Activated CD8-positive, alpha-beta memory T cell treated with anti-CD3 and anti-CD28 coated beads, Interleukin-2, amount 50 U/mL, for 24 hours (primary cell): Measurements from ENCODE around the gene PIGQ.
A peak's percentile ranks its signal among the peaks of the same experiment; 100 is the strongest.
"Not testable (repeated sequence)": the region's sequence is repeated elsewhere in the genome, so short reads cannot be mapped to it uniquely, and the experiment has no call there.

Experiments used
- DNase-seq: peaks from one replicate; pipeline ENCODE4 v3.0.0-alpha.2; 2020; ENCODE audit errors: extremely low read depth

PIGQ gene

DNA sequence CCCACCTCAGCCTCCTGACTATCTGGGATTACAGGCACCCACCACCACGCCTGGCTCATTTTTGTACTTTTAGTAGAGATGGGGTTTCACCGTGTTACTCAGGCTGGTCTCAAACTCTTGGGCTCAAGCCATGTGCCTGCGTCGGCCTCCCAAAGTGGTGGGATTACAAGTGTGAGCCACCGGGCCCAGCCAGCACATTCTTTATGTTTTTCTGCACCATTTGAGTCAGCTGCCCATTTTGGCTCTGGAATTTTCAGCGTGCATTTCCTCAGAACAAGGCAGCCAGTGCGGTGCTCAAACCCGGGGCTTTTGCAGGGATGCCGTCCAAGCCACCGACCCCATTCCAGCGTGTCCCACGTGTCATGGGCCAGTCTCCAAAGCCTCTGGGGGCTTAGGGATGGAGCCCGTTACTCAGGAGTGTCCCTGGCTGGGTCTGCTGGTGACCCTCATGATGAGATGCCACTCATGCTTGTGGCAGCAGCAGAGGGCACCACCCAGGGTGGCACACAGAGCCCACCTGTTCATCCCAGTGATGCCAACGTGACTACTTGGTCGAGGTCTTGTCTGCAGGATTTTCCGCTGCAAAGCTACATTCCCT lies 16.4 kb downstream of the PIGQ start:
- no peak for DNase-seq

DNA sequence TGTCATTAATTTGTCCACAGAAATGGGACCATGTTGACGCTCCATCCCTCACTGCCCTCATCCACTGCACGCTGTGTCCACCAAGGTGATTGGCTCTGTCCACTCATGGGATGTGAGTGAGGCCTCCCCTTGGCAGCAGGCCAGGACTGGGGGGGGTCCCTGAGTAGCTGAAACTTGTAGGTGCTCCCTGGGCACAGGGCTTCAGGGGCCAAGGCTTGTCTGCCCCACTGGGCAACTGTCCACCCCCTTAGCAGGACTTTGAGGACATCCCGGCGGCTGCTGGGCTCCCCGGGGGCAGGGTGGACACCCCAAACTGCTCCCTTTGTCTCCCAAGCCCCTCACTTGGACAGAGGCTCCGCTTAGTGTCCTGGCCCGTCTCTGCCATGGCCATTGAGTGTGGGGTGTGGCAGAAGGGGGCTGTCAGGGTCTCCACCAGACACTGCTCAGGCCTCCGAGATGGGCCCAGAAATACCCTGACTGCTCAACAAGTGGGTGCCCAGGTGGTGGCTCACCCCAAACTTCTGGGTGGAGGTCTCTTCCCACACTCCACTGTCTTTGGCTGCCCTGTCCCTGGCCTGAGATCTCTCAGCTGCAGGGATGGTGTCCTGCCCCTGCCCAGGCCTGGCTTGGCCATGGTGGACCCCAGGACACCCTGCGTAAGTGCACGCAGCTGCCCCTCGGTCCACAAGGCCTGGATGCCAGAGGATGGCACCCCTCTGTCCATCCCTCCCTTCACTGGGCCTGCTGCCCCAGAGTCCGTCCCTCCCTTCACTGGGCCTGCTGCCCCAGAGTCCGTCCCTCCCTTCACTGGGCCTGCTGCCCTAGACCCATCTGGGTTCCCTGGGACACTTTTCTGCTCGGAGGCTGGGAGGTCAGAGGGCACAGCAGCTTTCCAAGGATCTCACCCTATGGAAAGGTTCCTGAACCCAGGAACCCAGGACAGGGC lies 17.1 kb downstream of the PIGQ start:
- DNase-seq: no peak

DNA sequence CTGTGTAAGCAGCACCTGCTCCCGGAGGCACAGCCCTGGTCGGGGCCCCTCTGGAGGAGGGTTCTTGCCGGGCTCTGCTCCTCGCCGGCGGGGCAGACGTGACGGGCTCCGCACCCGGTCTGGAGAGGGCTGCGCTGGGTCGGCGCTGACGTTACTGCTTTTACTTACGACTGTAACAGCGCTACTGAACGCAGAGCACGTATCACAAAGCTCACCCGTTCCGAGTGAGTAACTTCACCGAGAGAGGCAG lies 18.8 kb downstream of the PIGQ start:
- DNase-seq: peak; percentile 30

DNA sequence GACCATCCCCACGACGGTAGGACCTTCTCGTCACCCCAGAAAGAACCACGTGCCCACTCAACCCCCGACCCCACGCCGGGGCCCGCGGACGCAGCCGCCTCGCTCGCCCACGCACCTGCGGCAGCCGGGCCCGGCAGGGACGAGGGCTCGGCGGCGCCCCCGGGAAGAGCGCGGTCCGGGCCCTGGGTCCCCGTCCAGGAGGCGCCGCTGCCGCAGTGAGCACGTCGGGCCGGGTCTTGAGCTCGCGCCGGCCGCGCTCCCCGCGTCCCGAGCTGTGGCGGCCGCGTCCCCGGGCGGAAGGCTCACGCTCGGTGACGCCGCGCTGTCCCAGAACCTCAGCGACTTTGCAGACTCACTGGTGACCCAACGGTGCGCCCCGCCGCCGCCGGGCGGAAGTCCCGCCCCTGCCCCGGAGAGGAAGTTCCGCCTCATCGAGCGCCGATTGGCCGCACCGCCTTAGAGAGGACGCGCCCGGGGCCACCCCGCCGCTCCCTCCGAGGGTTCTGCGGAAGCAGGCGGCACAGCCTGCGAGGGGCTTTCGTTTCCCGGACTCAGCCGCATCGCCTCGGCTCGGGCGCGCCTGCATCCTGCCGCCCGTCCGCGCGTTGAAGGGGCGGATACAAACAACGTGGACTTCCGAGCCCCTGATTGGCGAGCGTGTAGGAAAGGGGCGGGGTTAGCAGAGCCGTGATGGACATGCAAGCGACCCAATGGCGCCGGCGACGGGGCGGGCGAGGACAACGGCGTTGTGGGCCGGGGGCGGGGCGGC lies 19.3 kb downstream of the PIGQ start:
- DNase-seq: peak; percentile 92

DNA sequence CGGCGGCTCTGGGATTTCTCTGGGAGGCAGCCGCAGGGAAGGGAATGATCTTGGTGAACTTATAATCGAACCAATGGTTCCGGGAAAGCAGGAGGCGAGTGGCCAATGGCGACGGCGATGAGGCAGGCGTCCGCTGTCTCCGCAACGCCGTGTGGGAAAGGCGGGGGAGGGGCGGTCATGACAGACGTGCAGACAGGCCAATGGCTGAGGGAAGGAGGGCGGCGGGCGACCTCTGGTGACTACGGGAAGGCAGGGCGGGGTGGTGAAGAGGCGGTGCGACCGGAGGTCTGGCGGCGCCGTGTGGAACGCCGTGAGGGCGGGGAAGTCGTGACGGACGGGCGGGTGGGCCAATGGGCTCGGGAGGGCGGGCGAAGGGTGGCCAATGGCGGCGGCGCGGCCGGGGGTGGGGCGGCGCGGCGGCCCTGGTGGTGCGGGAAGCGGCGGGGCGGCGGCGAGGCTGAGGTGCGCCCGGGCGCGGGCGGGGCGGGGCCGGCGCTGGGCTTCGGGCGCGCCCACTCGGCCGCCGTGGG lies 20.0 kb downstream of the PIGQ start, which contains the start of gene RAB40C:
TSS of gene RAB40C (plus strand) at position 409 of the 530 bp plus-strand sequence. CDS start 226 bp downstream, outside the sequence.
- DNase-seq: peak; percentile 98

DNA sequence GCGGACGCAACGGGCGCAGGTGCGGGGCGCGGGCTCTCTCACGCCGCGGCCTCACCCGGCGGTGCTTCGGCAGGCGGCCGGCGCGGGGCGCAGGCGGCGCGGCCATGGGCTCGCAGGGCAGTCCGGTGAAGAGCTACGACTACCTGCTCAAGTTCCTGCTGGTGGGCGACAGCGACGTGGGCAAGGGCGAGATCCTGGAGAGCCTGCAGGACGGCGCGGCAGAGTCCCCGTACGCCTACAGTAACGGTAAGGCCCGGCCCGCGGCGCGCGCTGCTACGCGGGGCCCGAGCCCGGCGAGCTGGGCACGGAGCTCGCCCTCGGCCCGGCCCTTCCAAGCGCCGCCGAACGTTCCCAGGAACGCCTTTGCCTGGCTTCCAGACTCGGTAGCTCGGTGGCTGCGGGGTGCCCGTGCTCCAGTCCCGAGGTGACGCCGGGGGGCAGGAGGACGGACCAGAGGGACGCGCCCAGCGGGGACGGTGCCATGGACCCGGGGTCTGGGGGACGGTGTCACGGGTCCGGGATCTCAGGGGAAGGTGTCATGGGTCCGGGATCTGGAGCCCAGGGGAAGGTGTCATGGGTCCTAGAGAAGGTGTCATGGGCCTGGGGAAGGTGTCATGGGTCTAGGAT lies 20.5 kb downstream of the PIGQ start:
- no peak for DNase-seq

DNA sequence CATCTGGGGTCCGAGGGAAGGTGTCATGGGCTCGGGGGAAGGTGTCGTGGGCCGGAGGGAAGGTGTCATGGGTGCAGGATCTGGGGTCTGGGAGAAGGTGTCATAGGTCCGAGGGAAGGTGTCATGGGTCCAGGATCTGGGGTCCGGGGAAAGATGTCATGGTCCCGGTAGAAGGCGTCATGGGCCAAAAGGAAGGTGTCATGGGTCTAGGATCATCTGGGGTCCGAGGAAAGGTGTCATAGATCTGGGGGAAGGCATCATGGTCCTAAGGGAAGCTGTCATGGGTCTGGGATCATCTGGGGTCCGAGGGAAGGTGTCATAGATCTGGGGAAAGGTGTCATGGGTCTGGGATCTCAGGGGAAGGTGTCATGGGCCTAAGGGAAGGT lies 21.0 kb downstream of the PIGQ start:
- no peak for DNase-seq

DNA sequence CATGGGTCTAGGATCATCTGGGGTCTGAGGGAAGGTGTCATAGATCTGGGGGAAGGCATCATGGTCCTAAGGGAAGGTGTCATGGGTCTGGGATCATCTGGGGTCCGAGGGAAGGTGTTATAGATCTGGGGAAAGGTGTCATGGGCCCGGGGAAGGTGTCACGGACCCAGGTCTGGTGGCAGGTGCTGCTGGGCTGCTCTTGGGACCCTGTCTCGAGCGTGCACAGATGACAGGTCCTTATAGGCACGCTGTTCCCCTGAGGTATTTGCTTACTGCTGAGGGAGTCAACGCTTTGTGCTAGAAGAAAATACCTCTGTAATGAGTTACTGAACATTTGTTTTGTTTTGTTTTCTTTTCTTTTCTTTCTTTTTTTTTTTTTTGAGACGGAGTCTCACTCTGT lies 21.5 kb downstream of the PIGQ start:
- no peak for DNase-seq

DNA sequence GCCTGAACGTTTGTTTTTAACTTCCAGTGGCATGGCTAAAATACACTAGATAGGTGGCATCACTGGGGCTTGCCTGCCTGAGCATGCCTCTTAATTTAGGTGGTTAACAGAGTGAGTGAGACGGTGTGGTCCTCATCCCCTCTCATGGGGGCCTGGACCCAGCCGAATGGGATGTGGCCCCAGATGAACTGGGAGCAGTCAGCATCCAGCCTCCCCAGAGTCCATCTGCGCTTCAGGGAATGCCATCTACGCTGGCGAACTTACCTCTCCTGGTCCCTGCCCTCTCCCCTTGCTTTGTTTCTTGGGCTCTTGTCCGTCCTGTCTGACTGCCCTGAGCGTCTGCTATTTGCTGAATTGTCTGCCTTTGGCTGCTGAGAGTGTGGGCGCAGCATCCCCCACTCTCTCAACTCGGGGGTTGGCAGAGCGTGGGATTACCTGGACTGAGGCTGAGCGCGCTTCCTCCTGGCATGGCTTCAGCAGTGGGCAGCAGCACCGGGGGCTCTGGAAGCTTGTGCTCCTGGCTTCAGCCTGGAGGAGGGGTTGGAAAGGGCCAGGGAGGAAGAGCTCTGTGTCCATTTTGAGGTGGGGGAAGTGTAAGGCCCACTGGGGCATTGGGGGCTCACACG lies 22.2 kb downstream of the PIGQ start:
- DNase-seq: no peak

DNA sequence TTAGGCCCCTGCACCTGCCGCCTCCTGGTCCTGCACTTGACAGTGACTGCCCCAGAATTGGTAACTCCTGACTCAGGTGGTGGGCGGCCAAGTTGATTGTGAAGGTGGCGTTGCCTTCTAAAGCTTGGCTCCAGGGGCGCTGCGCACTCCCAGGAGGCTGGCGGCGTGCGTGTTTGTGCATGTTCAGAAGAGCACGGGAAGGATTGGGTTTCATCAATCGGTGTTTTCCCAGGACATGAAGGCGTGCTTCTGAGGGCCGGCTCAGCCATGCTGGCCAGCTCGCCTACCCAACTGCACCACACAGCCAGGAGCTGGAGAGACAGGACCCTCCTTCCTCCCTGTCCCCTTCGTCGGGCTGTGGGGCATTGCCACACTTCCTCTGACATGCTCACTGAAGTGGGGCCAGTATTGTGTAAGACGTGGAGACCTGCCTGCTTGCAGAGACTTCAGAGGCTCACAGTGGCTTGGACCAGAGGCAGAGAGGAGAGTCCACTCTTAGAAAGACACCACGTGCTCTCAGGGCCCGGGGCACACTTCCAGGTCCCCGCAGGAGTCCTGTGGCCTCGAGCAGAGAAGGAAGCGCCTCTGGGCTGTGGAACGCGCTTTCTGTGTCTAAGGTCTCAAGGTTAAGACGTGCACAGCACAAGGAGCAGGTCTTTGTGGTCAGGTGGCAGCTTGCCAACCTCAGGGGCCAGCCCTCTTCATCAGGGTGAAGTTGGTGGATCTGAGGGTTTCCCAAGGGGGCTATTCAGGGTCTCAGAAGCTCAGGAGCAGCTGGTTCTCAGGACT lies 22.9 kb downstream of the PIGQ start:
- DNase-seq: no peak

DNA sequence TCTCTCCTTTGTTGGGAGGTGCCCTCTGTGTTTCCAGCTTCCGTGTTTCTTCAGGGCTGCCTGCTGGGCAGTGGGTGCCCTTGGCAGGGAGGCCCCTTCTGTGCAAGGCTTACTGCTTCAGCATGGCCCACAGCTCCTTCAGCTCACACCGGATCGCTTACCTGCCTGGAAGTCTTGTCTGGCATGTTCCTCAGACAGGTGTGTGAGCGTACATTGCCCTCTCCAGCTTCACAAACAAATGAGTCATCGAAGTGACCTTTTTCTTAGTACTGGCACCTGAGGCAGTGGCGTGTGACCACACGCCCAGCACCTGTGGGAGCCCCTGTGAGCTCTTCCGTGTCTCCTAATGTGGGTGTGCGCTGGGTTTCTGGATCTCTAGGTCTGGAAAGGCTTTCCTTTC lies 23.6 kb downstream of the PIGQ start:
- DNase-seq: no peak

DNA sequence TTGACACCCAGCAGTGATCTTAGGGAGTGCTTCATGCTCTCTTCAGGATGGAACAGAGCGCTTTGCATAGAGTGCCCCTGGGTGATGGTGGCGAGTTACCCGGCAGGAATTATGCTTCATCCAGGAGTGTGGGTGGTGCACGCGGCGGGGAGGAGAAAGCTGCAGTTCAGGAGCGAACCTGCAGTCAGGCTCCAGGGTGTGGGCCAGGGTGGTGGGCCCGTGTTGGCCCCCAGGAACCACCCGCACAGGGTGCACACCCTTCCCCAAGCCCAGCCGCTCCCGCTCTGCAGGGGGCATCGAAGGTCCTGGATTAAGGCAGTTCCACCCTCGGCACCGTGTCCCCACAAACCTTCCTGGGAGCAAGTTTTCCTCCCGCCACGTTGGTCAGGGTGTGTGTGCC lies 24.0 kb downstream of the PIGQ start:
- DNase-seq: no peak

DNA sequence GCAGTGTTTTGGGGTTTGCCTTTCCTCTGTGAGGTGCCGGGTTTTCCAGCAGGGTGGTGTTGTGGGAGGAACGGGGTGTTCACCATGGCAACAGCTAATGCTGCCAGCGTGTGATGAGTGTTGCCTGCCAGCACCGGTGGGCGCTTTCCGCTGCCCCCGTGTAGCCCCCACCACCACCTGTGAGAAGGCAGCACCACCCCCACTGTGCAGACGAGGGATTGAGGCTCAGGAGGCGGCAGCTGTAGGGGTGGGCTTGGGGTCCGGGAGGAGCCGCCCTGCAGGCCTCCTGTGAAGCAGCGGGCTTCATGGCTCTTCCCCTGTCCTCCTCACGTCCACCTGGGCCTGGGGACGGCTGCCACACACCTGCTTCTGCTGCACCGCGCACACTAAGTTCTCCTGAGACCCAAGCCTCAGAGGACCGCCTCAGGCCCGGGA lies 25.3 kb downstream of the PIGQ start:
- no peak for DNase-seq

DNA sequence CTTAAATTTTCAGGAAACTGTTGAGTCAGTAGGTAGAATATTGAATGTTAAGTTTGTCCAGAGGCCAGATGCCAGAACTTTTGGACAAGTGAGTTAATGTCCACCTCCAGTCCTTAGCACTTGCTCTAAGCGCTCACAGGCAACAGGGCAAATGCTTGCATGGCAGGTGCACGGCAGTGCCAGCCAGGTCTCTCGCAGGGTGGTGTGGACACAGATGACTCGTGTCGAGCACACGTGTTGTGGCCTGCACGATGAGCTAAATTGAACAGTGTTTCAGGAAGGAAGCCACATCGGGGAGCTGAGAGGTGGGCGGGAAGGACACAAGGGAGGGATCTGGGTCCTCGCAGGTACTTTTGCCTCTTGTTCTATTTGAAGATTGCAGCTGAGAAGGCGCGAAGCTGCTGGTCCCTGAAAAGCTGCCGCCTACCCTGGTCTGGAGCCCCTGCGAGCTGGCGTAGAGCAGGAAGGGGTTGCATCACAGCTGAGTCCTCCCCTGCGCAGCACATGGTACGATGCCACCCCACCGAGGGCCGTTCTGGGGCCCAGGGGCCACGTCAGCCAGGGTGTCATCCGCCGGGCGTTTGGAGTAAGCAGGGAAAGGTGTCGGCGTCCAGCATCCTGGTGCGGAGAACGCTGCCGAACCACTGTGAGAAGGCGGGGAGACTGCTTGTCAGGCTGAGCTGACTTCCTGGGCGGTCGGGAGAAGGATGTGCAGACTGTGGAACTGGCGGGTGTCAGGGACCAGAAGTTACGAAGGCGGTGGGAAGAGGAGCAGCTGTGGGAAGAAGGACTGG lies 26.4 kb downstream of the PIGQ start:
- DNase-seq: no peak

DNA sequence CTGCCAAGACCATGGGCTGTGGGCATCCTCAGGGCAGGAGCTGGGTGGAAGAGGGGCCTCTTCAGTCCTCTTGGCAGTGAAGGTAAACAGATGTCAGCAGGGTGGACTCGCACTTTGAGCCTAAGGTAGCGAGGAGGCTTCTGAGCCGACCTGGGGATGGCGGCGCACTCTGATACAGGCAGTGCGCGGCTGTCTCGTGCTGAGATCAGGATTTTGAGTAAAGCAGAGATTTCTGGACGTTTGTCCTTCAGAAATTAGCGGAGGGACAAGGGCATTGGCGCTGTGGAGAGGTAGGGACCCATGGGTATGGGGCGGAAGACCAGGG lies 26.9 kb downstream of the PIGQ start:
- DNase-seq: no peak

DNA sequence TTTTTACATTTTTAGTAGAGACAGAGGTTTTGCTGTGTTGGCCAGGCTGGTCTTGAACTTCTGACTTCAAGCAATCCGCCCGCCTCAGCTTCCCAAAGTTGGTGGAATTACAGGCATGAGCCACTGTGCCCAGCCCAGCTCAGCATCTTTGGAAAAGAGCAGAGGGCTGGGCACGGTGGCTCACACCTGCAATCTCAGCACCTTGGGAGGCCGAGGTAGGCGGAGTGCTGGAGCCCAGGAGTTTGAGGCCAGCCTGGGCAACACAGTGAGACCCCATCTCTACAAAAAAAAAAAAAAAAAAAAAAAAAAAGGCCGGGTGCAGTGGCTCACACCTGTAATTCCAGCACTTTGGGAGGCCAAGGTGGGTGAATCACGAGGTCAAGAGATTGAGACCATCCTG lies 27.9 kb downstream of the PIGQ start:
- not testable (repeated sequence) for DNase-seq

DNA sequence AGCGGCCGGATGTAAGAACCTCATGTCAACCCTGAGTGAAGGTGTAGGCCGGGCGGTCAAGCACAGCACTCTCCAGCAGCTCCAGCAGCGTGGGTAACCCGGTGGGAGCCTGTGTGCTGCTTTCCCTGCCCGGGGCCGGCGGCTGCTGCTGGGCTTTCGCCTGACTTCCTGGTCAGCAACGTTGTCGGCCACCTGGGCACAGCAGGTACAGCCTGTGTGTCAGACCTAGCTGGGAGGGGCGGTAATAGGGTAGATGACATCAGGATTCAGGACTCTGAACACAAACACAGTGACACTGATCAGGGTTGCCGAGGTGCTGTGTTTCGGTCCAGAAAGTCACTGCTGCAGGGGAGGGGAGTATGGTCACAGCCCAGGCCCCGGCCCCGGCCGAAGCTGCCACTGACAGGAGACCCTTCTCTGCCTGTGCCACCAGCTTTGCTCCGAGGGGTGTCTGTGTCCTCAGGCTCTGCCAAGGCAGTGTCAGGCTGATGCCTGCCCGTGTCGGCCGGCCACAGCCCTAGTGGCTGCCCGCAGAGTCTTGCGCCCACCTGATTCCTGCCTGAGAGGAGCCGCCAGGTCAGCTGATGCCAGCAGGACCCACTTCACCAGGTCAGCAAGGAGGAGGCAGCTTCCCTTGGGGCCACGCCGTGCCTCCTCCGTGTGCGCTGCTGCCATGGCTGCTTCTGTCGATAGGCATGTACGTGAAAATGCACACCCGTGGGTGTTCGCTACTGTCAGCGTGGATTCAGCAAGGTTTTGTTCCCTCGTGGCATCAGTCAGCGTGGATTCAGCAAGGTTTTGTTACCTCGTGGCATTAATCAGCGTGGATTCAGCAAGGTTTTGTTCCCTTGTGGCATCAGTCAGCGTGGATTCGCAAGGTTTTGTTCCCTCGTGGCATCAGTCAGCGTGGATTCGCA lies 29.3 kb downstream of the PIGQ start:
- no peak for DNase-seq

DNA sequence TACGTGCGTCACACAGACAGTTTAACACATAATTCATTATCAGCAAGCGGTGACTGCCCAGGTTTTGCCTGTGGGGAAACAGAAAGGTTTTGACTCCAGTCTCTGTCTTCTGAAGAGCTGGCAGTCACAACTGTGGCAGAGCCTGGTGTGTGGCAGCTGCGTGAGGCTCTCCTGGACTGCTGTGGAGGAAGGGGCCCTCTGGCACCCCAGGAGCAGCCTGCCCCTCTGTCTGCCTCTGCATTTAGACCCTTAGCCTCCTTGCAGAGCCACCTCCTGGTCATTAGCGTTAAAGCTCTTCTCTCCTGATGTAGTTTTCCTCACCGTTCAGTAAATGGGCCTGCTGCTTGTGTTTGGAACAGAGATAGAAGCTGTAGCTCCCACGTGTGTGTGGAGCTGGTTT lies 31.0 kb downstream of the PIGQ start:
- no peak for DNase-seq

DNA sequence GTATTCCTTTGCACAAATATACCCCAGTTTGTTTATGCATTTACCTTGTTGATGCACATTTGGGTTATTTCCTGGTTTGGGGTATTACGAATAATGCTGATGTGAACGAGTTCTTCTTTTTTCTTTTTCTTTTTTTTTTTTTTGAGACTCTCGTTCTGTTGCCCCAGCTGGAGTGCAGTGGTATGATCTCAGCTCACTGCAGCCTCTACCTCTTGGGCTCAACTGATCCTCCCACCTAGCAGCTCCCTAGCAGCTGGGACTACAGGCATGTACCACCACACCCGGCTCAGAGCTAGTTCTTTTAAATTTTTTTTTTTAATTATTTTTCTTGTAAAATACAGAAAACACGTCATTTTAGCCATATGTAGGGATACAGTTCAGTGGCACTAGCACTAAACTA lies 34.2 kb downstream of the PIGQ start:
- DNase-seq: no peak
